Measurements from ENCODE around the gene TLL1. TPM values are rescaled to one million over a fixed set of nuclear protein-coding genes. Genes with fewer than 3 reads are reported as not detected.

TLL1 gene
- total RNA-seq, 1 donor from 2014 or later = 9.6 TPM

DNA sequence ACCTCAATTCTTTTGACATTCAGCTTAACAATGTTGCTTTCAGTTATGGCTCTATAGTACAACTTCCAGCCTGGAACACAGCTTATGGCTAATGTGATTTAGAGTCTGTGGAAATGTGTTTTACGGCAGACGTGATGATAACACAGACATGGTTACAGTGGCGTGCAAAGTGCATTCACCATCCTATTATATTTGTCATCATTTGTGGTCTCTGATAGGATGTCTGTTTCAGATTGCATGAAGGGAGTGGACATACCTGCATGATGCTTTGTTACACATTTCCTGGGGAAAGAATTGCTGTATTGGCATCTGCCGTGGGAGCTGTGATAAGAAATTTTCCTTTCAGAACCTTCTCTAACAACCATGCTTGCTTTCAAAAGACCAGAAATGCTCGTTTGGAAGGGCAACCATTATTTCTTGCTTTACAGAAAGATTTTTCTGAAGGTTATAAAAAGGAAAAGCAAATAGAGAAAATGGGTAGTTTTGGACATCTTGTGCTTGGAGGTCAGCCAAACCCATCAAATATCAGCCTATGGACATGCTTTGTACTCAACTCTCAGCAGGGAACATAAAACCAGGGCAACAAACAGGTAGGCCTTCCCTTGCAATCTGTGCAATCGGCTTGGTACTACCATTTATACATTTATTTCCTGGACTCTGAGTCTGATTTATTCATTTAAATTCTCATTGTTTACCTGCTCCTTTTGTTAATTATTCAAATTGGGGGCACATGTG, 273.9 kb downstream of the TLL1 start:
- H3K9me3 ChIP-seq = no peaks in the 10 kb centered on the region
- DNase-seq (no peak), ATAC-seq (no peak)
- no peaks in the 10 kb centered on the region for H3K36me3 ChIP-seq
- H3K4me3 ChIP-seq = no peak overlapping the region
- H3K27ac ChIP-seq = no peak overlapping the region
- H3K4me1 ChIP-seq = no peaks in the 10 kb centered on the region
- H3K27me3 ChIP-seq = no peaks in the 10 kb centered on the region
- intact Hi-C loops (cut with DNase I) = no loop called here
- TF ChIP-seq, protein P1, sequence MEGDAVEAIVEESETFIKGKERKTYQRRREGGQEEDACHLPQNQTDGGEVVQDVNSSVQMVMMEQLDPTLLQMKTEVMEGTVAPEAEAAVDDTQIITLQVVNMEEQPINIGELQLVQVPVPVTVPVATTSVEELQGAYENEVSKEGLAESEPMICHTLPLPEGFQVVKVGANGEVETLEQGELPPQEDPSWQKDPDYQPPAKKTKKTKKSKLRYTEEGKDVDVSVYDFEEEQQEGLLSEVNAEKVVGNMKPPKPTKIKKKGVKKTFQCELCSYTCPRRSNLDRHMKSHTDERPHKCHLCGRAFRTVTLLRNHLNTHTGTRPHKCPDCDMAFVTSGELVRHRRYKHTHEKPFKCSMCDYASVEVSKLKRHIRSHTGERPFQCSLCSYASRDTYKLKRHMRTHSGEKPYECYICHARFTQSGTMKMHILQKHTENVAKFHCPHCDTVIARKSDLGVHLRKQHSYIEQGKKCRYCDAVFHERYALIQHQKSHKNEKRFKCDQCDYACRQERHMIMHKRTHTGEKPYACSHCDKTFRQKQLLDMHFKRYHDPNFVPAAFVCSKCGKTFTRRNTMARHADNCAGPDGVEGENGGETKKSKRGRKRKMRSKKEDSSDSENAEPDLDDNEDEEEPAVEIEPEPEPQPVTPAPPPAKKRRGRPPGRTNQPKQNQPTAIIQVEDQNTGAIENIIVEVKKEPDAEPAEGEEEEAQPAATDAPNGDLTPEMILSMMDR (IDR thresholded peaks at IDR 0.05) = no peak

Data from upper lobe of right lung (tissue), 1 donor.